Kidney epithelial cell (primary cell): ENCODE measurements around the gene RPLP1. TPM values are rescaled to one million over a fixed set of nuclear protein-coding genes. Genes with fewer than 3 reads are reported as not detected.
A peak's percentile ranks its signal among the peaks of the same experiment; 100 is the strongest.

Source experiments
- DNase-seq: peaks from one replicate; pipeline ENCODE4 v3.0.0-alpha.2; 2010; ENCODE audit warnings: low read depth
- H3K27me3 ChIP-seq: 2 replicates; pipeline ENCODE4 v1.6.0; 2011; ENCODE audit warnings: low read length; ENCODE audit not compliant: control insufficient read depth, insufficient read depth
- H3K36me3 ChIP-seq: 2 replicates; pipeline ENCODE4 v1.5.1; 2011; ENCODE audit warnings: low read length; ENCODE audit not compliant: control insufficient read depth, insufficient read depth
- H3K4me3 ChIP-seq: 2 replicates; pipeline ENCODE4 v1.5.1; 2011; ENCODE audit warnings: low read depth, mild to moderate bottlenecking, control low read depth, low read length
- CTCF ChIP-seq: IDR thresholded peaks from 2 replicates; pipeline ENCODE4 v1.5.1; 2011; ENCODE audit warnings: mild to moderate bottlenecking, moderate library complexity, low read length, control low read depth, inconsistent platforms; ENCODE audit not compliant: insufficient read depth, poor library complexity, severe bottlenecking
- total RNA-seq: library from RNA; depleted of rRNA; stranded (reverse); fragments of >200 nt; gene quantifications from 2 replicates; pipeline ENCODE4 v1.2.3, GENCODE V29; 2015

The RPLP1 gene
- total RNA-seq, 1 donor from 2014 or later = 943 TPM

- Histone ChIP-seq H3K27me3 (no peaks in the 10 kb centered on the region), H3K36me3 (no peaks in the 10 kb centered on the region), H3K4me3 (no peak overlapping the region)
- no peak for DNase-seq
- no peak for TF ChIP-seq CTCF
These were observed 21.7 kb downstream of the RPLP1 start for GRCh38 chr15:69474291-69474690.

GRCh38 chr15:69474846-69475455 is 22.3 kb downstream of the RPLP1 start:
- no peaks in the 10 kb centered on the region for H3K36me3 ChIP-seq
- no peak overlapping the region for H3K4me3 ChIP-seq
- no peaks in the 10 kb centered on the region for H3K27me3 ChIP-seq

GRCh38 chr15:69475769-69476358 is 23.2 kb downstream of the RPLP1 start:
- Histone ChIP-seq H3K27me3 (no peaks in the 10 kb centered on the region), H3K4me3 (no peak overlapping the region), H3K36me3 (no peaks in the 10 kb centered on the region)
- peak; percentile 97 for TF ChIP-seq CTCF
- DNase-seq = no peak

More at GRCh38 chr15:69474846-69475455, 22.3 kb downstream of the RPLP1 start:
- no peak for DNase-seq
- TF ChIP-seq CTCF = peak; percentile 21

- Histone ChIP-seq H3K36me3 (no peaks in the 10 kb centered on the region), H3K27me3 (no peaks in the 10 kb centered on the region), H3K4me3 (no peak overlapping the region)
- no peak for DNase-seq
- TF ChIP-seq CTCF = no peak
These were observed 24.3 kb downstream of the RPLP1 start for GRCh38 chr15:69476704-69477473.

- no peaks in the 10 kb centered on the region for H3K27me3 ChIP-seq
- H3K36me3 ChIP-seq = no peaks in the 10 kb centered on the region
- TF ChIP-seq CTCF = peak; percentile 87
- no peak for DNase-seq
- H3K4me3 ChIP-seq = no peak overlapping the region
These were observed 25.7 kb downstream of the RPLP1 start for GRCh38 chr15:69478259-69478781.
